ENCODE results near the gene UTF1.

UTF1 gene

GRCh38 chr10:133278577-133279265 lies 48.7 kb downstream of the UTF1 start:
- peak; percentile 95 for DNase-seq (ENCODE audit: low spot score)

GRCh38 chr10:133279326-133280226 lies 49.6 kb downstream of the UTF1 start:
- DNase-seq (ENCODE audit: low spot score) = no peak

GRCh38 chr10:133280391-133281059 lies 50.5 kb downstream of the UTF1 start:
- DNase-seq (ENCODE audit: low spot score) = no peak

- no peak for DNase-seq (ENCODE audit: low spot score)
Measured at GRCh38 chr10:133281084-133281483, 51.1 kb downstream of the UTF1 start.
